ENCODE data around the gene GPR55. TPM values are rescaled to one million over a fixed set of nuclear protein-coding genes. Genes with fewer than 3 reads are reported as not detected.

Gene GPR55, protein sequence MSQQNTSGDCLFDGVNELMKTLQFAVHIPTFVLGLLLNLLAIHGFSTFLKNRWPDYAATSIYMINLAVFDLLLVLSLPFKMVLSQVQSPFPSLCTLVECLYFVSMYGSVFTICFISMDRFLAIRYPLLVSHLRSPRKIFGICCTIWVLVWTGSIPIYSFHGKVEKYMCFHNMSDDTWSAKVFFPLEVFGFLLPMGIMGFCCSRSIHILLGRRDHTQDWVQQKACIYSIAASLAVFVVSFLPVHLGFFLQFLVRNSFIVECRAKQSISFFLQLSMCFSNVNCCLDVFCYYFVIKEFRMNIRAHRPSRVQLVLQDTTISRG
- total RNA-seq (2014; rRNA removed) (0.07 and 0.81 TPM in 2 replicates), Bru-seq, nascent RNA (percentile 12 among the genes with signal in this experiment), BruChase-seq, experiment 1, labeled RNA remaining after a 6-hour chase (percentile 7 among the genes with signal in this experiment), BruChase-seq, experiment 2, labeled RNA remaining after a 2-hour chase (percentile 11 among the genes with signal in this experiment)
- long read RNA-seq = 0 reads

DNA sequence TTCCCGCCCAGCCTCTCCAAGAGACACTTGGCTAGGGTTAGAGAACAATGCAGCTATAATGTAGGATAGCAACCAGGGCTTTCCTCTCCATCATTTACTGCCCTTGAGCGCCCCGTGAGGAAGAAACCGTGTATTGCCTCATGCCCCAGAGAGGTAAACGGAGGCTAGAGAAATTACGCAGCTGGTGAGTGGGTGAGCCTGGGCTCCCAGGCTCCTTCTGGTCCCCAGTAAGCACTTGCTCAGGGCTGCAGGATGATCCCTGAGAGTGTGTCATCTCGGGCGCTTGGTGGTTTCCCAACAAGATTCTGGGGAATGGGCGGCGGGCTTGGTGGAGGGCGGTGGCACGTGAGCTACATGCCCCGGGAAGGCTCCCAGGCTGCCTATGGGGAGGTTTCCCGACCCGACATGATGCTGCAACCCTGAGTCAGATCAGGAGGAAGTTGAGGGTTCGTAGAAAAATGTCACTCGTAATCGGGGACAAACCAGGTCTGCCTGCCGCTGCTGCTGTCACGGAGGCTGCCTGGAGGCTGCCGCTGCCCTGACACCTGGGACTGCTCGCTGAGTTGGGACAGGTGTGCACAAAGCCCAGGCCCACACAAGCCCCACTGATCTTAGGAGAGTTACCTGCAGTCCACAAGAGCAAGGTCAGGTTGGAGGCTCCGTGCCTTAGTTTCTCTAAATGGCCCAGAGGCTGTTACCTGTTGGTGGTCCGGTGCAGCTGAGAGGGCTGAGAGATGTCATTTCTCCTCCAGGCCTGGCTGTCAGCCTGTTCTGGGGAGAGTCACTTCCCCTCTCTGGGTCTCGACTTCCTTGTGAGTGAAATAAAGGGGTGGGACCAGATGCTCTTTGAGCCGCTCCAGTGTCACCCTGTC lies at the start of gene GPR55:
TSS of gene GPR55 (minus strand) at position 773 of the 872 bp plus-strand sequence. CDS start 14,280 bp downstream, outside the sequence.
- no peaks in the 10 kb centered on the region for H3F3A ChIP-seq (ENCODE audit: low read length, unreplicated experiment)
- H3K4me3 ChIP-seq (ENCODE audit: low read length) = no peak within 1 kb of the TSS
- H3K27ac ChIP-seq (ENCODE audit: low read length) = no peak within 1 kb of the TSS
- POLR2A ChIA-PET (ENCODE audit: unreplicated experiment) = no interaction called here
- no peaks in the 10 kb centered on the region for H3K9me3 ChIP-seq (ENCODE audit: low read length)
- H2AFZ ChIP-seq (ENCODE audit: low read length) = no peak within 1 kb of the TSS
- no peak within 1 kb of the TSS for H3K9ac ChIP-seq (ENCODE audit: low read length)
- ATAC-seq (no peak), DNase-seq (no peak)
- intact Hi-C loops (cut with micrococcal nuclease) = no loop called here
- H3K9me2 ChIP-seq (replicated peaks; ENCODE audit: low read length) = no peaks in the 10 kb centered on the region
- H3K4me2 ChIP-seq (ENCODE audit: low read length) = no peak within 1 kb of the TSS
- CTCF ChIA-PET = no interaction called here
- no peaks in the 10 kb centered on the region for H4K20me1 ChIP-seq (ENCODE audit: low read length)
- TF ChIP-seq, protein P1, sequence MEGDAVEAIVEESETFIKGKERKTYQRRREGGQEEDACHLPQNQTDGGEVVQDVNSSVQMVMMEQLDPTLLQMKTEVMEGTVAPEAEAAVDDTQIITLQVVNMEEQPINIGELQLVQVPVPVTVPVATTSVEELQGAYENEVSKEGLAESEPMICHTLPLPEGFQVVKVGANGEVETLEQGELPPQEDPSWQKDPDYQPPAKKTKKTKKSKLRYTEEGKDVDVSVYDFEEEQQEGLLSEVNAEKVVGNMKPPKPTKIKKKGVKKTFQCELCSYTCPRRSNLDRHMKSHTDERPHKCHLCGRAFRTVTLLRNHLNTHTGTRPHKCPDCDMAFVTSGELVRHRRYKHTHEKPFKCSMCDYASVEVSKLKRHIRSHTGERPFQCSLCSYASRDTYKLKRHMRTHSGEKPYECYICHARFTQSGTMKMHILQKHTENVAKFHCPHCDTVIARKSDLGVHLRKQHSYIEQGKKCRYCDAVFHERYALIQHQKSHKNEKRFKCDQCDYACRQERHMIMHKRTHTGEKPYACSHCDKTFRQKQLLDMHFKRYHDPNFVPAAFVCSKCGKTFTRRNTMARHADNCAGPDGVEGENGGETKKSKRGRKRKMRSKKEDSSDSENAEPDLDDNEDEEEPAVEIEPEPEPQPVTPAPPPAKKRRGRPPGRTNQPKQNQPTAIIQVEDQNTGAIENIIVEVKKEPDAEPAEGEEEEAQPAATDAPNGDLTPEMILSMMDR (conservative IDR thresholded peaks at IDR 0.05; ENCODE audit: low read depth, low read length) = peak; percentile 26; the same call in 1 of the 2 replicates
- TF ChIP-seq EZH2phosphoT487 (IDR thresholded peaks at IDR 0.05; ENCODE audit: borderline replicate concordance, low read length) = no peak
- peaks cover 1% of the 10 kb centered on the region; the same call in 1 of the 2 replicates for H3K27me3 ChIP-seq (ENCODE audit: low read length)
- no TSS peak for BruUV-seq (replicated peaks)
- H3K36me3 ChIP-seq (ENCODE audit: low read depth, low read length) = no peaks in the 10 kb centered on the region
- H3K79me2 ChIP-seq (ENCODE audit: low read length) = no peaks in the 10 kb centered on the region
- no peaks in the 10 kb centered on the region for H3K4me1 ChIP-seq (ENCODE audit: insufficient read depth, low read length)

DNA sequence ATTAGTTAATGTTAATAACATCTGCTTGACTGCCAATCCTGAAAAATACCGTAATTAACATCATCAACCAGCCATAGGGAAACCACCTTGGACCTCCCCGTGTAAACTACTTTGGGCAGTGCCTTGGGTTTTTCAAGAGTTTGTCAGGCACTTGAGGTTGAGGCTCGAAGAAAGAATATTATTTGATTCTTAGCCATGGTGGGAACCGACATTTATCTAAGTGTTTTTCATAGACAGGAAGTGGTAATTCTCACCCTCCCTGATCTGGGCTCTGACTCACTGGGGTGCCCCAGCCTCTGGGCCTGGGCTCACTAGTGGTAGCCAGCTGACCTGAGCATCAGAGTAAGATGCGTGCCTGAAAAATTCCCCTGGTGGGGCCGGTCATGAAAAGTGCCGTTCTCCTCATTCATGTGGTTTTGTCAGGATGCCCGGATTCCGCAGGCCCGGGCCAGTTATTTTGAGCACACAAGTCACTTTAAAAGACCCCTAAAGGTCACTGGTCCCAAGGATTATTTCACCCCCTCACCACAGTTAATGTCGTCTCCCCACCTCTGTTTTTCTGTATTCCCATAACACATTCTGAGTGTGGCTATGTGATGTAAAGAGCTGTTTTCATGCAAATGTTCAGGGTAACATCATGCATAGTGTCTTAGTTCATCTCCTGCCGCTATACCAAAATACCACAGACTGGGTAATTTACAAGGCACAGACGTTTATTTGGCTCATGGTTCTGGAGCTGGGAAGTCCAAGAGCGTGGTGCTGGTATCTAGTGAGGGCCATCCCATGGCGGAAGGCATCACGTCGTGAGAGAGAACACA lies 49.3 kb upstream of the GPR55 start:
- BruUV-seq (replicated peaks) = no TSS peak
- no peaks in the 10 kb centered on the region for H4K20me1 ChIP-seq (ENCODE audit: low read length)
- TF ChIP-seq, protein P1 (conservative IDR thresholded peaks at IDR 0.05; ENCODE audit: low read depth, low read length) = no peak
- TF ChIP-seq EZH2 (IDR thresholded peaks at IDR 0.05; ENCODE audit: low read length, unreplicated experiment) (no peak), EZH2phosphoT487 (IDR thresholded peaks at IDR 0.05; ENCODE audit: borderline replicate concordance, low read length) (no peak)
- CTCF ChIA-PET = no interaction called here
- no peaks in the 10 kb centered on the region for H3K4me1 ChIP-seq (ENCODE audit: insufficient read depth, low read length)
- ATAC-seq (peak; percentile 57), DNase-seq (peak; percentile 25)
- no peaks in the 10 kb centered on the region for H3K36me3 ChIP-seq (ENCODE audit: low read depth, low read length)
- no peak overlapping the region for H2AFZ ChIP-seq (ENCODE audit: low read length)
- no peaks in the 10 kb centered on the region for H3K9me2 ChIP-seq (replicated peaks; ENCODE audit: low read length)
- H3K4me3 ChIP-seq (ENCODE audit: low read length) = no peak overlapping the region
- H3F3A ChIP-seq (ENCODE audit: low read length, unreplicated experiment) = no peaks in the 10 kb centered on the region
- intact Hi-C loops (cut with micrococcal nuclease) = no loop called here
- no peak overlapping the region for H3K4me2 ChIP-seq (ENCODE audit: low read length)
- no peaks in the 10 kb centered on the region for H3K9me3 ChIP-seq (ENCODE audit: low read length)
- H3K9ac ChIP-seq (ENCODE audit: low read length) = no peak overlapping the region
- no peaks in the 10 kb centered on the region; the same call in 1 of the 2 replicates for H3K27me3 ChIP-seq (ENCODE audit: low read length)
- POLR2A ChIA-PET (ENCODE audit: unreplicated experiment) = no interaction called here
- H3K27ac ChIP-seq (ENCODE audit: low read length) = no peak overlapping the region
- no peaks in the 10 kb centered on the region for H3K79me2 ChIP-seq (ENCODE audit: low read length)
